Liver (tissue), 9 donors: Measurements from ENCODE around the gene PWWP3B. TPM values are rescaled to one million over a fixed set of nuclear protein-coding genes. Genes with fewer than 3 reads are reported as not detected.
A peak's percentile ranks its signal among the peaks of the same experiment; 100 is the strongest.

ENCODE experiments used
- DNase-seq: peaks from one replicate; pipeline ENCODE4 v3.0.0-alpha.2; 2017; ENCODE audit warnings: low spot score
- H3K27ac ChIP-seq, 2 donors: one replicate each; pipeline ENCODE4 v1.7.0; 2013; ENCODE audit warnings: inconsistent platforms in 2 of 2, low read length in 2 of 2, control low read depth in 1 of 2, low read depth in 1 of 2, mild to moderate bottlenecking in 1 of 2
- H3K27me3 ChIP-seq, 4 donors: one replicate each; pipeline versions ENCODE4 v1.6.1 to v1.7.0; 2013; ENCODE audit warnings: low read length in 3 of 4, inconsistent platforms in 1 of 4, mild to moderate bottlenecking in 1 of 4, moderate library complexity in 1 of 4; ENCODE audit not compliant: control insufficient read depth in 4 of 4, insufficient read depth in 4 of 4
- H3K36me3 ChIP-seq, 4 donors: one replicate each; pipeline versions ENCODE4 v1.6.1 to v1.7.0; 2013; ENCODE audit warnings: low read length in 3 of 4, mild to moderate bottlenecking in 3 of 4, low read depth in 1 of 4, moderate library complexity in 1 of 4; ENCODE audit not compliant: control insufficient read depth in 4 of 4, insufficient read depth in 3 of 4
- H3K4me1 ChIP-seq, 4 donors: one replicate each; pipeline versions ENCODE4 v1.6.1 to v1.7.0; 2013; ENCODE audit warnings: low read length in 3 of 4, mild to moderate bottlenecking in 3 of 4, moderate library complexity in 1 of 4; ENCODE audit not compliant: control insufficient read depth in 4 of 4, insufficient read depth in 4 of 4
- H3K4me3 ChIP-seq, 3 donors: one replicate each; pipeline versions ENCODE4 v1.6.1 to v1.7.0; 2013; ENCODE audit warnings: low read length in 3 of 3, control low read depth in 1 of 3, low read depth in 1 of 3, mild to moderate bottlenecking in 1 of 3
- H3K9ac ChIP-seq, 2 donors: one replicate each; pipeline ENCODE4 v1.7.0; 2013; ENCODE audit warnings: low read length in 2 of 2, mild to moderate bottlenecking in 2 of 2, moderate library complexity in 2 of 2, control low read depth in 1 of 2, low read depth in 1 of 2
- H3K9me3 ChIP-seq, 4 donors: one replicate each; pipeline versions ENCODE4 v1.6.1 to v1.7.0; 2013; ENCODE audit warnings: low read length in 3 of 4; ENCODE audit not compliant: control insufficient read depth in 4 of 4
- ATF3 ChIP-seq: IDR thresholded peaks from 2 replicates; pipeline ENCODE4 v1.6.1; 2016; ENCODE audit warnings: antibody characterized with exemption
- CTCF ChIP-seq: fragments of 150-350 bp; IDR thresholded peaks from 2 replicates; pipeline ENCODE4 v1.5.1; 2017; ENCODE audit warnings: improper control_type of control experiment, low read depth, low read length; ENCODE audit not compliant: missing input control
- EGR1 ChIP-seq, 2 donors: IDR thresholded peaks; 2 replicates each; pipeline ENCODE4 v1.6.1; 2016 to 2018; ENCODE audit warnings: antibody characterized with exemption in 2 of 2, low read depth in 2 of 2
- FOXA1 ChIP-seq: IDR thresholded peaks from 2 replicates; pipeline ENCODE4 v1.6.1; 2016; ENCODE audit warnings: antibody characterized with exemption
- FOXA2 ChIP-seq: IDR thresholded peaks from 2 replicates; pipeline ENCODE4 v1.6.1; 2016; ENCODE audit warnings: antibody characterized with exemption
- GABPA ChIP-seq, 2 donors: IDR thresholded peaks in 1 of 2; conservative IDR thresholded peaks in 1 of 2; 2 replicates each; pipeline ENCODE4 v1.6.1; 2016; ENCODE audit warnings: antibody characterized with exemption in 2 of 2, mild to moderate bottlenecking in 1 of 2, moderate library complexity in 1 of 2
- HNF4A ChIP-seq, 2 donors: conservative IDR thresholded peaks; 2 replicates each; pipeline ENCODE4 v1.6.1; 2016; ENCODE audit warnings: antibody characterized with exemption in 2 of 2, mild to moderate bottlenecking in 2 of 2
- HNF4G ChIP-seq: IDR thresholded peaks from 2 replicates; pipeline ENCODE4 v1.6.1; 2016; ENCODE audit warnings: antibody characterized with exemption
- JUND ChIP-seq, 2 donors: IDR thresholded peaks; 2 replicates each; pipeline ENCODE4 v1.6.1; 2016; ENCODE audit warnings: antibody characterized with exemption in 2 of 2
- MAX ChIP-seq: IDR thresholded peaks from 2 replicates; pipeline ENCODE4 v1.6.1; 2016; ENCODE audit warnings: antibody characterized with exemption
- NR2F2 ChIP-seq: IDR thresholded peaks from 2 replicates; pipeline ENCODE4 v1.6.1; 2016; ENCODE audit warnings: antibody characterized with exemption
- RAD21 ChIP-seq, 2 donors: IDR thresholded peaks; 2 replicates each; pipeline ENCODE4 v1.6.1; 2016; ENCODE audit warnings: antibody characterized with exemption in 2 of 2, mild to moderate bottlenecking in 2 of 2
- REST ChIP-seq: IDR thresholded peaks from 2 replicates; pipeline ENCODE4 v1.6.1; 2016; ENCODE audit warnings: antibody characterized with exemption, mild to moderate bottlenecking
- RXRA ChIP-seq, 2 donors: IDR thresholded peaks; 2 replicates each; pipeline ENCODE4 v1.6.1; 2017 to 2018; ENCODE audit warnings: antibody characterized with exemption in 2 of 2, mild to moderate bottlenecking in 1 of 2
- SP1 ChIP-seq: IDR thresholded peaks from 2 replicates; pipeline ENCODE4 v1.6.1; 2018; ENCODE audit warnings: antibody characterized with exemption, mild to moderate bottlenecking
- TAF1 ChIP-seq: conservative IDR thresholded peaks from 2 replicates; pipeline ENCODE4 v1.6.1; 2016; ENCODE audit warnings: antibody characterized with exemption, mild to moderate bottlenecking
- ZBTB33 ChIP-seq: IDR thresholded peaks from 2 replicates; pipeline ENCODE4 v1.6.1; 2016; ENCODE audit warnings: antibody characterized with exemption
- WGBS: extraction: QIAGEN DNeasy Blood & Tissue Kit; methylation state at CpG from one replicate; pipeline ENCODE4 v1.1.7; 2013; 5-methylcytosine and 5-hydroxymethylcytosine counted together
- polyA plus RNA-seq, 2 donors: library from polyadenylated mRNA; stranded (reverse) in 1 of 2; unstranded in 1 of 2; fragments of 200-250 nt in 1 of 2; fragments of >200 nt in 1 of 2; fragmentation: Nextera tagmentation in 1 of 2; extraction: Ambion mirVana in 1 of 2; gene quantifications; one replicate each; pipeline versions ENCODE4 v1.2.1 to v1.2.3, GENCODE V29; 2013 to 2015
- total RNA-seq, 2 donors: library from RNA; depleted of rRNA; stranded (reverse); fragments of >200 nt; gene quantifications; one replicate each; pipeline ENCODE4 v1.2.3, GENCODE V29; 2014
- donor health status: healthy.
- donor health status: healthy.
- donor health status: healthy.
- donor health status: healthy.
- donor health status: healthy.

Gene PWWP3B
- total and polyA plus RNA-seq, 4 donors: 0.36 to 2.2 (median 1.4) TPM

GRCh38 chrX:106177106-106177981, 9.2 kb downstream of the PWWP3B start:
- TF ChIP-seq HNF4G (no peak), RXRA (IDR thresholded peaks at IDR 0.05) (no peak), FOXA2 (no peak), REST (no peak), TAF1 (peak; percentile 41), CTCF (no peak), JUND (IDR thresholded peaks at IDR 0.05) (no peak), HNF4A (conservative IDR thresholded peaks at IDR 0.05) (no peak)
- H3K9ac ChIP-seq: no peak overlapping the region
- no peak for DNase-seq
- H3K4me3 ChIP-seq: peak overlapping the region in 1 of 3 donors; percentile 8
- H3K36me3 ChIP-seq: no peaks in the 10 kb centered on the region
- H3K9me3 ChIP-seq: no peaks in the 10 kb centered on the region
- WGBS: 33% methylated on average over 22 of the region's 22 CpGs
- no peak overlapping the region for H3K27ac ChIP-seq
- no peaks in the 10 kb centered on the region for H3K27me3 ChIP-seq
- H3K4me1 ChIP-seq: no peaks in the 10 kb centered on the region

- H3K27me3 ChIP-seq: no peaks in the 10 kb centered on the region
- no peaks in the 10 kb centered on the region for H3K4me1 ChIP-seq
- H3K27ac ChIP-seq: no peak overlapping the region
- H3K4me3 ChIP-seq: no peak overlapping the region
- no peak for DNase-seq
- 89% methylated on average over 4 of the region's 4 CpGs for WGBS
- no peaks in the 10 kb centered on the region for H3K36me3 ChIP-seq
- H3K9me3 ChIP-seq: no peaks in the 10 kb centered on the region
- H3K9ac ChIP-seq: no peak overlapping the region
- TF ChIP-seq FOXA2: no peak
- TF ChIP-seq RAD21 (IDR thresholded peaks at IDR 0.05): no peak
- TF ChIP-seq REST: no peak
- TF ChIP-seq HNF4G: no peak
- no peak for TF ChIP-seq RXRA (IDR thresholded peaks at IDR 0.05)
- no peak for TF ChIP-seq GABPA (IDR thresholded peaks at IDR 0.05 in 1 of 2, conservative IDR thresholded peaks at IDR 0.05 in 1 of 2)
- TF ChIP-seq CTCF: no peak
- no peak for TF ChIP-seq FOXA1
- no peak for TF ChIP-seq JUND (IDR thresholded peaks at IDR 0.05)
- TF ChIP-seq ATF3: no peak
- TF ChIP-seq HNF4A (conservative IDR thresholded peaks at IDR 0.05): no peak
- no peak for TF ChIP-seq SP1
- TF ChIP-seq TAF1: no peak
- TF ChIP-seq EGR1 (IDR thresholded peaks at IDR 0.05; ENCODE audit: low read depth in 2 of 2): no peak
- no peak for TF ChIP-seq NR2F2
- no peak for TF ChIP-seq MAX
- TF ChIP-seq ZBTB33: no peak
Measured at GRCh38 chrX:106177982-106178321, 9.8 kb downstream of the PWWP3B start.
